Stimulated activated CD4-positive, alpha-beta T cell treated with anti-CD3 and anti-CD28 coated beads, Interleukin-1b, Interleukin-23, amount 100 ng/mL, for 1 hour (primary cell): Measurements from ENCODE around the gene TMEM273.

ENCODE experiments used
- DNase-seq, 2 donors: peaks; one replicate each; pipeline ENCODE4 v3.0.0-alpha.2; 2020; ENCODE audit warnings: low read depth in 2 of 2

Gene TMEM273

GRCh38 chr10:49164559-49165188 is 23.5 kb downstream of the TMEM273 start:
- no peak for DNase-seq

DNA sequence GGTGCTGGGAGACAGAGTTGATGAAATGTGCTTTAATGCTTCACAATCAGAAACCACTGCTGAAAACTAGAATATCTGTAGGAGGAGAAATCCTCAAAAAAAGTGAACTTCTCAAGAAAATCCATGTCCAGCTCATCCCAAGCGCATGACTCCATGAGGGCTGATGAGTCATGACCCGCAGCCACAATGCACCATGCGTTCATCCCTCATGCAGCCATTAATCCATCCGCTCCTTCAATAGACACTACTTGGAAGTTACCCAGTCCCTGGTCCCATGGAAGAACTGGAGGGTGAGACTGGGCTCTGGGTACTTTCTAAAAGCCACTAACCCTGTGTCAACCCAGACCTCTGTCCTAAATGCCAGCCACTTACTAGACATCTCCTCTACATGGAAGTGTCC is 24.4 kb downstream of the TMEM273 start:
- DNase-seq = no peak

- no peak for DNase-seq
Measured at GRCh38 chr10:49162761-49163310, 25.4 kb downstream of the TMEM273 start.

DNA sequence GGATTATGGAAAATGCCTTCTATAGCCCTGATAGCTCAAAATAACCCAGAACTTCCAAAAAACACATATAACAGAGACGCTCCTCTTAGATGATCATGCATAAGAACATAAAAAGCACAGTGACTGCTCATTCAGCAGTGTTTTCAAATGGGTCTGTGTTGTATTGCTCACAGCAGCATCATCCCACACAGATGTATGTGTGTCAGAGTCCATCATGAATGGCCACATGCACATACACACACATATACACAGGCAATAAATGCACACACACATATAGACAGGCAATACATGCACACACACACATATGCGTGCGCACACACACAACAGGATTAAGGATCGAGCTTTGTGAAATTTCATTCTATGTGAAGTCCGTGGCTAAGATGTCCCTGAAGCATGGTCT is 26.1 kb downstream of the TMEM273 start:
- no peak for DNase-seq

DNA sequence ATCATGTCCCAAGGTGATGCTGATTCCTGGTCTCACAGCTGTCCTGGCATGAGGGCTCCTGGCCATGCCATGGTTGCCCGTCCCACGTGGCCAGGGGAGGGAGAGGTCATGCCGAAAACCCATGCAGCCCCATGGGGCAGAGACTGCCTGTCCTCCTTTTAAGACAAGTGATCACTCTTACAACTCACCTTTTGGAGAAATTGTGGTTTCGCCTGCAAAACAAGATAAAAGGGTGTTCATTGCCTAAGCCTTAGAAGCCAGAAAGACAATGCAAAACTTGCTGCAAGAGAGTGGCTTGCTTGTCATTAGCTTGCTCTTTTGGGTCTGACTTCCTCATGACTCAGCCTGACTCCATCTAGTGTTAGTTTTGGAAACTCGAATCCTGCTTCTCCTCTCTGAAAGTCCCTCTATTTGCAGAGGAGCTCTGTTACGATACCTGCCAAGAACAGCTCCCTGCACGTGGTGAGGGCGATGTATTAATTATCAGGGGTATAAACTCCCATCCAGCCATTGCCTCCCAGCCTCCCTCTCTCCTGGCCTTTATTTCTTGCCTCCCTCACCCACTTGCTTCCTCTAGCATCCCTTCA is 26.7 kb downstream of the TMEM273 start:
- no peak for DNase-seq

DNA sequence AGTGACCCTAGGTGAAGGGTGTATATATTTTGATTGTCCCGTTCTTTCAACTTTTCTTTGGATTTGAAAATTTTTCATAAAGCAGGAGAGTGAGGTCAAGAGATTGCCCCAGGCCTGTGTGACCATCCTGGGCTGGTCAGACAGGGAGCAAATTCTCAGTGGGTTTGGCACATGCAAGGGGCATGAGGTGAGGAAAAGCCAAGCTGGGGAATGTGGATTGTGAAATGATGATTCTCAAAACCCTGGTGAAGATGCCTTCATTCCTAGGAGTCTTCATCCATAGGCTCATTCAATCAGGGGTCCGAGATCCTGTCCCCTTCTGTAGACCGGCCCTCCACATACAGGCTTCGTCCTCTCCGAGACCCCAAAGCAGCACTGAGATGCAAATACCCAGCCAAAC is 27.4 kb downstream of the TMEM273 start:
- no peak for DNase-seq

- no peak for DNase-seq
Measured at GRCh38 chr10:49160110-49160509, 28.1 kb downstream of the TMEM273 start.

GRCh38 chr10:49158915-49159314 is 29.3 kb downstream of the TMEM273 start:
- no peak for DNase-seq

GRCh38 chr10:49158404-49158803 is 29.8 kb downstream of the TMEM273 start:
- no peak for DNase-seq

DNA sequence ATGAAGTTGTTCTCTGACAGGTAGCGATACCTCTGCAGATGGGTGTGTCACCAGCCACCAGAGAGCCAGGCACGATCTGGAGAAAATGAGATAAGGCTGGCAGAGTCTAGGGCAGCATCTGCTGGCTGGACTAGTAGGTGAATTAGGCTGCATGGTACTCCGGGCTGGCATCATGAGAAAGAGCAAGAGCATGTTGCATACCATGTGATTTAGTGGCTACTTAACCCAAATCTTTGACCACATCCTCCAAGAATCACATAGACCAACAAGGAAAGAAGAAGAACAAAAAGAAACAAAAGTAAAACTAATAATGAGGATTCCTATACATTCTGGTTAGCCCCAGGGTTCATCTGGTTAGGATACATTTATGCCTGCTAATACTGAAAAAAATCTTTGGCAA is 31.0 kb downstream of the TMEM273 start:
- no peak for DNase-seq

- DNase-seq = no peak
Measured at GRCh38 chr10:49154641-49155040, 33.5 kb downstream of the TMEM273 start.

- DNase-seq = no peak
Measured at GRCh38 chr10:49153971-49154370, 34.2 kb downstream of the TMEM273 start.

GRCh38 chr10:49153115-49153514 is 35.1 kb downstream of the TMEM273 start:
- DNase-seq = no peak

DNA sequence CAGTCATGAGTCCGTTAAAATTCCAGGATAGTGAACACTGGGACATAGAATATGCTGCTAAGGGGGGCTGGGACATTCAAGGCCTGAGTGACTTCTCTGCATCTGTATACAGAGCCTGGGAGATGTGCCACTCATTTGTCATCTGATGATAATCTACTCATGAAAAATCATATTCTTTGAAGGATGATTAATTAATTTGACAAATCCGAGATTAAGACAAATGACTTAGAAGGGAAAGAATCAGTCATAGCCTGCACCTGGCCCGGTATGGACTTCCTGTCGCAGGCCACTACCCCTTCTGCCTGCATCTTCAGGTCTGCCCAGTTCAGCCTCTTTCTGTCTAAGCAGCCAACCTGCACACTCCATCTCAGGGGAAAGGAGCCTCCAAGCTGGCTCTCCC is 35.5 kb downstream of the TMEM273 start:
- DNase-seq = no peak

DNA sequence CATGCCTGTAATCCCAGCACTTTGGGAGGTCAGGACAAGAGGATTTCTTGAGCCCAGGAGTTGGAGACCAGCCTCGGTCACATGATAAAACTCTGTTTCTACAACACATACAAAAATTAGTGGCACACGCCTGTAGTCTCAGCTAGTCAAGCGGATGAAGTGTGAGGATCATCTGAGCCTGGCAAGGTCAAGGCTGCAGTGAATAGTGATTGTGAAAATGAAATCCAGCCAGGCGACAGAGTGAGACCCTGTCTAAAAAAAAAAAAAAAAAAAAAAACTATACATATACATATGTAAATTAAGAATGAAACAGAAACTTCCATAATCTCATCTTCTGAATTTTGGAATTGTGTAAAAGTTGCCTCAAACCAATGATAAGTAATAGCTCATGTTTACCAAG is 36.2 kb downstream of the TMEM273 start:
- no peak for DNase-seq

GRCh38 chr10:49151481-49151880 is 36.7 kb downstream of the TMEM273 start:
- no peak for DNase-seq

- no peak for DNase-seq
Measured at GRCh38 chr10:49151025-49151445, 37.2 kb downstream of the TMEM273 start.

DNA sequence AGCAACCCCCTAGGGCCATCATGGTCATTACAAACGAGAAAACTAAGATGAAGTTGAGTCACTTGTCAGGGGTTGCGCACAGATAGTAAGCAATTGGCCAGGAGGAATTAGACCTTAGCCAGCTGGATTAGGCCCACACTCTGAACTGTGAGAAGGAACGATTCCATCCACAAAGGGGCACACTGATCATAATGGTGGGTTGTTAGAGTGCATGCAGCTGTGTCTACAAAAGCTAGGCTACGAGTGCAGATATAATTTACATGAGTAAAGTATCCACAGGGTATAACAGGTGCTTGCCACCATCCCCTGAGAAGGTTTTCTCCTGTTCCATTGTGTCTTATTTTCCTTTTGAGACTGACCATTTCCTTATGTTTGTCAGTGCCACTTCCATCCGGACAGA is 37.8 kb downstream of the TMEM273 start:
- no peak for DNase-seq

- no peak for DNase-seq
Measured at GRCh38 chr10:49149881-49150280, 38.3 kb downstream of the TMEM273 start.

DNA sequence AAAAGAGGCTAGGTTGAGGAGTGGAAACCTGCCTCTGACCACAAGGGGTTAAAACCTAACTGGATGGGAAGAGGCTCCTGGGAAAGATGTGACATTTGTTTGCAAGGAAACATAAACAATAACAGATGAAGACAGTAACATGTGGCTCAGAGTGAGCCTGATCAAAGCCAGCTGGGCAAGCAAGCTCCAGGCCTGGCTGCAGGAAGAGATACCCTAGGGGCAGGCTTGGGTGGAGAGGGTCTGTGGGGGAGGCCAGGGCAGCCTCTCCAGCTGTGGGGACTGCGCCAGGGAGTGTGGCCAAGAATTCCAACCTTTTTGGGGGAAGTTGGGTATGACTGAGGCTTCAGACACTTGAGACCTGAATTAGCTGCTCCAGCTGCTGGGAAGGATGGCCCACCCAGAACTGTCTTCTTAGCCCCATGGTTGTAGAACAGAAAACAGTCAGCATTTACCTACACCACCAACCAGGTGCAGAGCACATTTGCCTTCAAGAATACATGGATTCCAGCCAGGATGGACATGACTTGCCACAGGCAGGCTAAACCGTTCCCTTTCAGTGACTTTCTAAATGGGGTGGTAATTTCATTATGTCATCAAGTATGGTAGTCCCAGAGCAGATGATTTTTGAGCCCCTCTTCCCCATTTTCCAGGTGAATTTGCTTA is 44.0 kb downstream of the TMEM273 start:
- no peak for DNase-seq

- DNase-seq = no peak
Measured at GRCh38 chr10:49143249-49143648, 44.9 kb downstream of the TMEM273 start.

DNA sequence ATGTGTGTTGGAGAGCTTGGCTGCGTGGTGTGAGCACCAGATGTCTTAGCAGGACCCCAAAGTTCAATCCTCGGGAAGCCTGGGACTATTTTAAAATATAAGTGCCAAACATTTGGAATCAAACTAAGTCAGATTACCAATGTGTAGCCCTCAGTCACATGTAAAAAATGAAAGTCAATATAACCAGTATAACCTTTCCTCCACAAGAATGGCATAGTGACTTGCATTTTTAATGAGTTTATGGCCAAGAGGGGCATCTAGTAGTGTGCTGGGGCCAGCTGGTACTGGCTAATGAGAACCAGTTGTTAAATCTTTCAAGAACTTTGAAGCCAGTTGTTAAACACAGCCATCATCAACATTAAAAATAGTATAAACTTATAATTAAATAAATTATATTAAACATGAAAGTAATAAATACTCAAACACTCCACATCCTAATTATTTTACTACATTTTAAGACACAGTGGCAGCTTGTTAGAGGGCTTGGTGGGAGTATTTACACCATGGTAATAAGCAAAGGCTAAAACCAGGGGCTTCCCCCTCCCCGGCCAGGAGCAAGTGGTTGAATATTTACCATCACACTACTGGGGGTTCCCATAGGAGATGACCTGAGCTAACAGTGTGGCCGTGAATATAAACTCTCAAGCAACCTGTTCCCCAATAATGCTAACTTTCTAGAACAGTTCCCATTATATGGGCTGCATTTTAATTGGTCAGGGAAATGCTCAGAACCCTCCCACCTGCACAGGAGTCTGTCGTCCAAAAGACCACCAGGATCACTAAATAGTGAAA is 46.5 kb downstream of the TMEM273 start:
- no peak for DNase-seq
